ENCODE data around the gene ARHGAP27.

DNA sequence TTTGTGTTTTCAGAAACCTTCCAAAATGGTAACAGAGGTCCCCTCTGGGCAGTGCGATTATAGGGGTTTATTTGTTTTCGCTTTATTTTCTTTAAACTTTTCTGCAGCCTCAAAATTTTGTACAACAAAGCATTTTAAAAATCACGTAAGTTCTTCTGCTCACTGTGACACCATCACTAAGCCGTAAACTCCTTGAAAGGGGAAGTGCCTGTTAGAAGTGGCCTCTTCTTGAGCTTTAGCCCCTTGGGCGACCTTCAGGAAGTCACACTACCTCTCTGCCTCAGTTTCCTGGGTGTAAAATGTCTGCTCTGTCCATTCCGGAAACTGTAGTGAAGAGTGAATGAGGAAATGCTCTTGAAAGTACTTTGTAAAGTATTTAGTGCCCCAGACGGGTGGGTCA is 26.6 kb downstream of the ARHGAP27 start:
- TF ChIP-seq CTCF (conservative IDR thresholded peaks at IDR 0.05 in 1 of 2, IDR thresholded peaks at IDR 0.05 in 1 of 2; ENCODE audit: low read depth in 1 of 2, low read length in 2 of 2) = no peak
- TF ChIP-seq EZH2 (IDR thresholded peaks at IDR 0.05; ENCODE audit: low read length, missing control alignments) = no peak
